Large intestine (tissue), 12 donors: ENCODE data around the gene DLG3. TPM values are rescaled to one million over a fixed set of nuclear protein-coding genes. Genes with fewer than 3 reads are reported as not detected.
"Not testable (repeated sequence)": the region's sequence is repeated elsewhere in the genome, so short reads cannot be mapped to it uniquely, and the experiment has no call there.

Source experiments
- DNase-seq, 2 donors: peaks; one replicate each; pipeline versions ENCODE4 v3.0.0 to v3.0.0-alpha.2; 2013
- H3K27ac ChIP-seq: one replicate; pipeline ENCODE4 v1.5.1; 2013; ENCODE audit warnings: low read length
- H3K27me3 ChIP-seq: 2 replicates; pipeline ENCODE4 v1.6.1; 2013; ENCODE audit warnings: low read length; ENCODE audit not compliant: control insufficient read depth, insufficient read depth
- H3K36me3 ChIP-seq: 2 replicates; pipeline ENCODE4 v1.6.1; 2013; ENCODE audit warnings: low read length; ENCODE audit not compliant: control insufficient read depth, insufficient read depth
- H3K4me1 ChIP-seq: one replicate; pipeline ENCODE4 v1.6.1; 2013; ENCODE audit warnings: low read length; ENCODE audit not compliant: control insufficient read depth, insufficient read depth
- H3K4me3 ChIP-seq: one replicate; pipeline ENCODE4 v1.5.1; 2013; ENCODE audit warnings: low read length
- H3K9me3 ChIP-seq: one replicate; pipeline ENCODE4 v1.6.1; 2013; ENCODE audit warnings: mild to moderate bottlenecking, low read depth, low read length, moderate library complexity; ENCODE audit not compliant: control insufficient read depth
- WGBS: methylation state at CpG from one replicate; pipeline ENCODE4 v1.1.5; 2013; ENCODE audit warnings: low lambda C conversion rate; ENCODE audit not compliant: insufficient coverage; 5-methylcytosine and 5-hydroxymethylcytosine counted together
- long read RNA-seq, 11 donors: transcript quantifications; one replicate each; lab custom pipeline, GENCODE V29; 2026
- polyA plus RNA-seq: library from polyadenylated mRNA; unstranded; fragments of 120-200 nt; gene quantifications from one replicate; pipeline ENCODE4 v1.2.1, GENCODE V29; 2013

Gene DLG3
- polyA plus RNA-seq = 37.4 TPM
- long read RNA-seq, donor 1, full-length matches to known transcripts = 2 of 2 reads
- long read RNA-seq, donor 1, partial matches to known transcripts = 0 of 2 reads
- long read RNA-seq, donor 1, other reads (novel, unspliced or antisense) = 0 of 2 reads
- long read RNA-seq, donor 2, full-length matches to known transcripts = 5 of 45 reads
- long read RNA-seq, donor 2, partial matches to known transcripts = 40 of 45 reads
- long read RNA-seq, donor 2, other reads (novel, unspliced or antisense) = 0 of 45 reads
- long read RNA-seq, donor 3, full-length matches to known transcripts = 8 of 8 reads
- long read RNA-seq, donor 3, partial matches to known transcripts = 0 of 8 reads
- long read RNA-seq, donor 3, other reads (novel, unspliced or antisense) = 0 of 8 reads
- long read RNA-seq, donor 4, full-length matches to known transcripts = 1 of 1 reads
- long read RNA-seq, donor 4, partial matches to known transcripts = 0 of 1 reads
- long read RNA-seq, donor 4, other reads (novel, unspliced or antisense) = 0 of 1 reads
- long read RNA-seq, donor 5, full-length matches to known transcripts = 3 of 3 reads
- long read RNA-seq, donor 5, partial matches to known transcripts = 0 of 3 reads
- long read RNA-seq, donor 5, other reads (novel, unspliced or antisense) = 0 of 3 reads
- long read RNA-seq, donor 6, full-length matches to known transcripts = 5 of 5 reads
- long read RNA-seq, donor 6, partial matches to known transcripts = 0 of 5 reads
- long read RNA-seq, donor 6, other reads (novel, unspliced or antisense) = 0 of 5 reads
- long read RNA-seq, donor 7 = 0 reads
- long read RNA-seq, donor 8, full-length matches to known transcripts = 3 of 3 reads
- long read RNA-seq, donor 8, partial matches to known transcripts = 0 of 3 reads
- long read RNA-seq, donor 8, other reads (novel, unspliced or antisense) = 0 of 3 reads
- long read RNA-seq, donor 9 = 0 reads
- long read RNA-seq, donor 10, full-length matches to known transcripts = 1 of 1 reads
- long read RNA-seq, donor 10, partial matches to known transcripts = 0 of 1 reads
- long read RNA-seq, donor 10, other reads (novel, unspliced or antisense) = 0 of 1 reads
- long read RNA-seq, donor 11, full-length matches to known transcripts = 3 of 3 reads
- long read RNA-seq, donor 11, partial matches to known transcripts = 0 of 3 reads
- long read RNA-seq, donor 11, other reads (novel, unspliced or antisense) = 0 of 3 reads

DNA sequence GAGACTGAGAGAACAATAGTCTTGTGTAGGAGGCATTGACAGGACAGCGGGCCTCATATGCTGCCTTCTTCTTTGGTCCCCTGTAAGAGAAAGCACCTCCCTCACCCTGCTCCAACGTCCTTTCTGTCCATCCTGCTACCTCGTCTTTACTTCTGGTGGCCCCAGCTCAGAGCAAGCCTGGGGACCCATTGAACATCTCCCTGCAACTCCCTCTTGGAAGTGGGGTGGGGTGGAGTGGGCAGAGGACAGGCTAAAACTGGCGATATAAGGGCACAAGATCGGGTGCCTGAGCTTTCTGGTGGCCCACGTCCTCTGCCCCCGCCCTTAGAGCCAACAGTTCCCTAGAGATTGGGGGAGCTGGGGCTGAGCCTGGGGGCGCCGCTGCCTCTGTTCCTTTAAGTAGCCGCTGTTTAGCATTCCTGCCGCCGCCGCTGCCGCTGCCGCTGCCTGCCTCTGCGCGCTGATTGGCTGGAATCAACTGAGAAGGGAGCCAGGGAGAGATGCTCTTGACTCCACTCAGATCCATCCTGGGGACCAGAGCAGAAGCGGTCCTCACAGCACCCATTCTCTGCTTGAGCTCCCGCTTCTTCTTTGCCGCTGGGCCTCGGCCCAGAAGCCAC lies at the start of gene DLG3:
DLG3 (plus strand) TSS at position 510 of the 620 bp plus-strand sequence. CDS start 367 bp downstream, outside the sequence.
- H3K27ac ChIP-seq = no peak within 1 kb of the TSS
- H3K27me3 ChIP-seq = peaks cover 51% of the 10 kb centered on the region
- no CpG with 5 or more reads among the region's 21 CpGs for WGBS
- no peaks in the 10 kb centered on the region for H3K4me1 ChIP-seq
- no peaks in the 10 kb centered on the region for H3K9me3 ChIP-seq
- no peak within 1 kb of the TSS for H3K4me3 ChIP-seq
- DNase-seq = no peak
- H3K36me3 ChIP-seq = no peaks in the 10 kb centered on the region

DNA sequence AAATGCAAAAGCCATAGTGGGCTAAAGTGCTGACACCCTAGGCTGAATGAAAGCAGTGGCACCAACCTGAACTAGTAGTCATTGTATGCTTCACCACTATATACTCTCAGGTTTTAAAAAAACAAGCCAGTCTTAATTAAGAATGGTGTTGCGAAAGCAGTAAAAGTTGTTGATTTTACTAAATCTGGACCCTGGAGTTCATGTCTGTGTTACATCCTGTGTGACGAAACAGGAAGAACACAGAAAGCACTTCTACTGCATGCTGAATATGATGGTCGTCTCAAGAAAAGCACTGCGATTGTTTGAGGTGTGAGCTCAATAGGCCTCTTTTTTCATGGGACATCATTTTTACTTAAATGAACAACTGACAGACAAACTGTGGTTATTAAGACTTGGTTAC lies 45.7 kb upstream of the DLG3 start:
- DNase-seq = peak in 1 of 2 donors; percentile 8
- no peaks in the 10 kb centered on the region for H3K4me1 ChIP-seq

DNA sequence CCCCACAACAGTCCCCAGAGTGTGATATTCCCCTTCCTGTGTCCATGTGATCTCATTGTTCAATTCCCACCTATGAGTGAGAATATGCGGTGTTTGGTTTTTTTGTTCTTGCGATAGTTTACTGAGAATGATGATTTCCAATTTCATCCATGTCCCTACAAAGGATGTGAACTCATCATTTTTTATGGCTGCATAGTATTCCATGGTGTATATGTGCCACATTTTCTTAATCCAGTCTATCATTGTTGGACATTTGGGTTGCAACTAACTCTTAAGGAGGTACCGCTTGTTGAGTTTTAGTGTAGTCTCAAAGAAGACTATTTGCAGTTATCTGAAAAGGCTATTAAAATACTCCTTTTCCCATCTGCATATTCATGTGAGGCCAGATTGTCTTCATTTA lies 44.5 kb upstream of the DLG3 start:
- not testable (repeated sequence) for H3K27ac ChIP-seq, H3K9me3 ChIP-seq, DNase-seq, H3K4me3 ChIP-seq, H3K27me3 ChIP-seq, H3K4me1 ChIP-seq, H3K36me3 ChIP-seq
- no CpG with 5 or more reads among the region's 3 CpGs for WGBS

More for the DNA sequence above, 45.7 kb upstream of the DLG3 start:
- no CpG with 5 or more reads among the region's 4 CpGs for WGBS
- H3K36me3 ChIP-seq = no peaks in the 10 kb centered on the region
- H3K4me3 ChIP-seq = no peak overlapping the region
- H3K27me3 ChIP-seq = no peaks in the 10 kb centered on the region
- no peak overlapping the region for H3K27ac ChIP-seq
- H3K9me3 ChIP-seq = no peaks in the 10 kb centered on the region

DNA sequence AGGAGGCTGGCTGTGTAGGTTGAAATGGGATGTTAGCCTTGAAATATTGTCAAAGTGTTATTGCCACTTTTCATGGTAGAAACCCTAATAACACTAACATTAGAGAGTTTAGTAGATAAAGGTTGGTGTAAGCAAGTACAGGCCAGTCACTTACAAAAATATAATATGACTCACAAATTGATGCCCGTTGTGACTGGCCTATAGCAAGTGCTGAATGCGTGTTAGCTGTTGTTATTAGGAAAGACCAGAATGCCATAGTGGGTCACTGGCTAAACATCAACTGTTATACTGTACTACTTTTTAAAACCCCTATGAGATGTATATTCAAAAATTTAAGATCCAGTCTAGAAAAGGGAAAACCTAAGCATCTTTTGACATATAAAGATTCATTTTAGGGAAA lies 41.9 kb upstream of the DLG3 start:
- Histone ChIP-seq H3K27me3 (no peaks in the 10 kb centered on the region), H3K4me1 (no peaks in the 10 kb centered on the region), H3K4me3 (no peak overlapping the region), H3K36me3 (peaks cover 3% of the 10 kb centered on the region), H3K27ac (no peak overlapping the region), H3K9me3 (no peaks in the 10 kb centered on the region)
- WGBS = no CpG with 5 or more reads among the region's 2 CpGs
- no peak for DNase-seq

DNA sequence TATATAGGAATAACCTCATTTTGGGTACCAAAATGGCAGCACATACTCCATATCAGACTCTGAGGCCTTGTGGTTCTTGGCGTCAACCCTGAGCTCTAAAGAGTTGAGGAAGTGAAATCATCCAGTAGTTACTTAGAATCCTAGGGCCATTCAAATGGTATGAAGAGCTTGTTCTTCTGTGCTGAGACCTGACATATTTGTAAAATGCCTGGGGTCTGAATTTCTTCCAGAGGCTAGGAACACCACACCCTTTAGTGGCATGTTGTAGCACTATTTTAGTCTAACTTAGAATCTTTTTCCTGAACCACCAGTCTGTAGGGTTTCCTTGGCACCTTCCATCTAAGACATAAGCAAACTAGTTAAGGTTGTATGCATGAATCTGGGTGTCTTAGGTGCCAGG lies 39.6 kb upstream of the DLG3 start:
- peaks cover 3% of the 10 kb centered on the region for H3K36me3 ChIP-seq
- WGBS = no CpG with 5 or more reads among the region's 1 CpG
- H3K4me1 ChIP-seq = no peaks in the 10 kb centered on the region
- no peak overlapping the region for H3K4me3 ChIP-seq
- no peak for DNase-seq
- H3K9me3 ChIP-seq = no peaks in the 10 kb centered on the region
- no peak overlapping the region for H3K27ac ChIP-seq
- no peaks in the 10 kb centered on the region for H3K27me3 ChIP-seq

DNA sequence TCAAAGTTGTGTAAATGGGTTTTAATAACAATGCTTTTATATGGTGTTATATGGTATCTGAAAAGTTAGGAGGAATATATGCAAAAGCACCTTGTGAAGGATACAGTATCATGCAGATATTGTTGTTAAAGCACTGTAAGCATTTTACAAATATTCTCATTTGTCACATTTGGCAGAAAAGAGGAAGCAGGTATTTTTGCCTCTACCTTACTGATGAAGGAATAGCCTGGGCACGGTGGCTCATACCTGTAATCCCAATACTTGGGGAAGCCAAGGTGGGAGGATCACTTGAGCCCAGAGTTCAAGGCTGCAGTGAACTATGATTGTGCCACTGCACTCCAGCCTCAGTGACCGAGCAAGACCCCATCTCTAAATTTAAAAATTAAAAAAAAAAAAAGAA lies 33.7 kb upstream of the DLG3 start:
- H3K4me3 ChIP-seq = no peak overlapping the region
- H3K36me3 ChIP-seq = peaks cover 5% of the 10 kb centered on the region
- H3K9me3 ChIP-seq = no peaks in the 10 kb centered on the region
- no peaks in the 10 kb centered on the region for H3K27me3 ChIP-seq
- no peak overlapping the region for H3K27ac ChIP-seq
- DNase-seq = no peak
- no peaks in the 10 kb centered on the region for H3K4me1 ChIP-seq
- WGBS = no CpG with 5 or more reads among the region's 2 CpGs

DNA sequence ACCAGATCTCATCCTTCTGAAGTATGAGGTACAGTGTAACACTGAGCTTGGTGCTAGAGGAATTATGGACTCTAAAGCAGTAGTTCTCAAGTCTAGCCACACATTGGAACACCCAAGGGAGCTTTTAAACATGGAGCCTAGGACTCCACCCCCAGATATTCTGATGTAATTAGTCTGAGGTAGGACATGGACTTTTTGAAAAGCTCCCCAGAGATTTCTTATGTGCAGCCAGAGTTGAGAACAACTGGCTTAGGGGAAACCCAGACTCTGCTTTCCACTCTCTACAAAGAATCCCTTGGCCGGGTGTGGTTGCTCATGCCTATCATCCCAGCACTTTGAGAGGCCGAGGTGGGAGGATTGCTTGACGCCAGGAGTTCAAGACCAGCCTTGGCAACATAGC lies 33.2 kb upstream of the DLG3 start:
- Histone ChIP-seq H3K27me3 (no peaks in the 10 kb centered on the region), H3K4me1 (no peaks in the 10 kb centered on the region), H3K4me3 (no peak overlapping the region), H3K27ac (no peak overlapping the region), H3K36me3 (peaks cover 5% of the 10 kb centered on the region), H3K9me3 (no peaks in the 10 kb centered on the region)
- WGBS = no CpG with 5 or more reads among the region's 3 CpGs
- no peak for DNase-seq

DNA sequence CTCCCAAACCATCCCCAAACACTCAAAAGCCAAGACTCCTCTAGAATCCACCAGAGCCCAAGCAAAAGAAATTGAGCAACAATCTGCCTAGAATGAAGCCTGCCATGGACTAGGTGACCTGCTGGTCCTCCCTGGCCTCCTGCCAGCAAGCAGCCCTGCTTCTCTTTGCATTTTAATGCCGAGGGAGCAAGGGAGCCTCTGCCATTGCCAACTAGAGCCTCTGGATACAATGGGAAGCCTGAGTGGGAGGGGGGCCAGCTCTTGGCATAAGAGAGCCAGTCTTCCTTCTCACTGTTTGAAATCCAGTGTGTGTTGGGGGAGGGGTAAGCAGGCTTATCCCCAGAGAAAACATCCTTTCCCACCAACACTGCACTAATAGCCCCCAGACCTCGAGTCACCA lies 23.0 kb upstream of the DLG3 start:
- Histone ChIP-seq H3K9me3 (no peaks in the 10 kb centered on the region), H3K27ac (no peak overlapping the region), H3K4me3 (no peak overlapping the region), H3K4me1 (peaks cover 18% of the 10 kb centered on the region), H3K36me3 (no peaks in the 10 kb centered on the region), H3K27me3 (no peaks in the 10 kb centered on the region)
- WGBS = no CpG with 5 or more reads among the region's 2 CpGs
- DNase-seq = no peak

DNA sequence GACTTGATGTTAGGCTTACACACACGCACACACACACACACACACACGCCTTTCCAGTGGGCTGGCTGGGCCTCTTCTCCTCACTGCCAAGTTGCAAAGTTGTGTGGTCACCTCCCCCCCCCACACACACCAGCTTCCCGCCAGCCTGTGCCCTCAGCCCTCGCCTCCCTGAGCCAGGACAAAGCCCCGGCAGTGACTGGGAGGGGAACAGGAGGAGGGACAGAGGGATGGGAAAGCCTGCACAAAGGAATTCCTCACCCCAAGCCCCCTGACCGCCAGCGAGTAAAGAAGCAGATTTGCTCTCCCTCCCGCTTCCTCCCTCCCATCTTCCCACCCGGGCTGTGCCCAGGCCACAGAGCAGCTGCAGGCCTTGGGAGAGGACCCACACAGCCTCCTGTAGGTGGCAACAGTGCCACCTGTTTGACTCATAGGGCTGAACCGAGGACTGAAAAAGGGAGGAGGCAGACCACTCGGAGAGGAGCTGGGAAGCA lies 21.7 kb upstream of the DLG3 start, which contains the start of gene GDPD2:
GDPD2 (plus strand) TSS at position 464 of the 491 bp plus-strand sequence. CDS start 1,671 bp downstream, outside the sequence.
- no peaks in the 10 kb centered on the region for H3K9me3 ChIP-seq
- no peaks in the 10 kb centered on the region for H3K36me3 ChIP-seq
- H3K27ac ChIP-seq = peak within 1 kb of the TSS; percentile 58
- peak; percentile 61 to 76 for DNase-seq
- peaks cover 21% of the 10 kb centered on the region for H3K4me1 ChIP-seq
- no CpG with 5 or more reads among the region's 11 CpGs for WGBS
- H3K27me3 ChIP-seq = no peaks in the 10 kb centered on the region
- H3K4me3 ChIP-seq = peak within 1 kb of the TSS; percentile 43
